HepG2 (cell line): ENCODE data around the gene SLC12A5. TPM values are rescaled to one million over a fixed set of nuclear protein-coding genes. Genes with fewer than 3 reads are reported as not detected.

Source experiments
- AHDC1 ChIP-seq: sonication (generic); formaldehyde crosslinking; IDR thresholded peaks from 2 replicates; pipeline ENCODE4 v1.5.1; 2020; ENCODE audit warnings: mild to moderate bottlenecking, missing genetic modification reagents, borderline replicate concordance
- ARID5B ChIP-seq: IDR thresholded peaks from 2 replicates; pipeline ENCODE4 v1.4.0; 2020; ENCODE audit warnings: mild to moderate bottlenecking, missing genetic modification reagents
- ATF3 ChIP-seq: sonication (generic); formaldehyde crosslinking; IDR thresholded peaks from 2 replicates; pipeline ENCODE4 v1.4.0; 2020; ENCODE audit warnings: missing genetic modification reagents
- ELF4 ChIP-seq: sonication (generic); formaldehyde crosslinking; IDR thresholded peaks from 2 replicates; pipeline ENCODE4 v1.5.0; 2020; ENCODE audit warnings: missing genetic modification reagents, mild to moderate bottlenecking, moderate library complexity, borderline replicate concordance
- MEIS1 ChIP-seq: sonication (generic); formaldehyde crosslinking; IDR thresholded peaks from 2 replicates; pipeline ENCODE4 v1.9.0; 2021; ENCODE audit warnings: mild to moderate bottlenecking, missing genetic modification reagents, moderate library complexity, borderline replicate concordance
- MXD4 ChIP-seq: IDR thresholded peaks from 2 replicates; pipeline ENCODE4 v1.6.1; 2016; ENCODE audit warnings: mild to moderate bottlenecking, missing biosample characterization, missing genetic modification reagents
- SMARCC2 ChIP-seq: fragments of 450-650 bp; IDR thresholded peaks from 2 replicates; pipeline ENCODE4 v1.6.1; 2017; ENCODE audit warnings: antibody characterized with exemption, mild to moderate bottlenecking
- SNAPC4 ChIP-seq: sonication (generic); formaldehyde crosslinking; IDR thresholded peaks from 2 replicates; pipeline ENCODE4 v1.4.0; 2020; ENCODE audit warnings: mild to moderate bottlenecking, missing genetic modification reagents
- ZC3H4 ChIP-seq: sonication (generic); formaldehyde crosslinking; IDR thresholded peaks from 2 replicates; pipeline ENCODE4 v1.4.0; 2020; ENCODE audit warnings: missing genetic modification reagents, borderline replicate concordance
- ZFP91 ChIP-seq: sonication (generic); formaldehyde crosslinking; IDR thresholded peaks from 2 replicates; pipeline ENCODE4 v1.9.0; 2022; ENCODE audit warnings: missing genetic modification reagents, mild to moderate bottlenecking, borderline replicate concordance
- ZNF616 ChIP-seq: sonication (generic); formaldehyde crosslinking; IDR thresholded peaks from 2 replicates; pipeline ENCODE4 v1.5.0; 2020; ENCODE audit warnings: low read depth, mild to moderate bottlenecking, missing genetic modification reagents
- ZNF703 ChIP-seq: sonication (generic); formaldehyde crosslinking; IDR thresholded peaks from 2 replicates; pipeline ENCODE4 v1.5.1; 2020; ENCODE audit warnings: missing genetic modification reagents, mild to moderate bottlenecking, moderate library complexity, borderline replicate concordance
- ZNF816 ChIP-seq: sonication (generic); formaldehyde crosslinking; IDR thresholded peaks from 2 replicates; pipeline ENCODE4 v1.8.0; 2022; ENCODE audit warnings: missing genetic modification reagents, mild to moderate bottlenecking, borderline replicate concordance
- polyA plus RNA-seq, 8 experiments: library from polyadenylated mRNA; depleted of rRNA in 3 of 8; stranded (reverse) in 7 of 8; unstranded in 1 of 8; fragments of >200 nt; fragmentation: Illumina TruSeq in 4 of 8; extraction: Trizol in 4 of 8; gene quantifications; 2 replicates each; pipeline versions ENCODE4 v1.2.1 to v1.2.3, GENCODE V29; 2011 to 2016; ENCODE audit warnings: low read depth in 4 of 8, missing spikeins in 1 of 8, mixed read lengths in 1 of 8; ENCODE audit not compliant: insufficient read depth in 1 of 8
- total RNA-seq, 5 experiments: library from RNA; depleted of rRNA; stranded (reverse); fragments of >200 nt; fragmentation: Illumina TruSeq; extraction: Trizol; gene quantifications; 2 replicates each; pipeline ENCODE4 v1.2.3, GENCODE V29; 2016; ENCODE audit warnings: low read depth in 1 of 5

SLC12A5 gene
- total and polyA plus RNA-seq, 2 of the 13 experiments (the other 11 are each of a cell fraction or from before 2014, with no cell fraction given): 4.3 to 5.4 TPM

- TF ChIP-seq ZFP91 (CRISPR knock-in tag) (no peak), ATF3 (no peak), MXD4 (CRISPR knock-in tag) (no peak), ZNF703 (CRISPR knock-in tag) (no peak), MEIS1 (no peak), ARID5B (CRISPR knock-in tag) (no peak; the same call in 1 of the 2 replicates), ZC3H4 (peak; percentile 52; the same call in 1 of the 2 replicates), ZNF816 (CRISPR knock-in tag) (no peak), AHDC1 (CRISPR knock-in tag) (0 out of 2 replicates have a peak, but pooled peaks have one; percentile 49), SNAPC4 (CRISPR knock-in tag) (peak; percentile 84), SMARCC2 (no peak), ZNF616 (CRISPR knock-in tag) (no peak), ELF4 (CRISPR knock-in tag) (no peak)
Observed at GRCh38 chr20:46089167-46089416, 60.1 kb downstream of the SLC12A5 start (continued).
